ENCODE data around the gene TP53BP1.

TP53BP1 gene

DNA sequence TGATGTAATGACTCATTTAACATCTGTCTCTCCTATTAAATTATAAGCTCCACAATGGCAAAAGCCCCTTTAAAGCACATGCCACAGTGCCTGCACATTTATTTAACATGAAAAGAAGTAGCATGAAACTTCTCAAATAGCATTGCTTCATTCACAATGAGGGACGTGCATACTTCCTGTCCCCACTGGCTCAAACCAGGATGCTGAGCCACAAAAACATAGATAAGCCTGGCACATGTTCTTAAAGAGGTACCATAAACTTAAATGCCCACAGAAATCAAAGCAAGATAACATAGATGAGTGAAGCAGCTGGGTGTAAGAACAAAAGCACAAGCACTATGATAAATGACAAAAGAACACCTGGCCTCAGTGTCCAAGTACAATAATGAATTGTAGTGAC, 3.8 kb downstream of the TP53BP1 start:
- no peak for DNase-seq (ENCODE audit: low spot score)

DNA sequence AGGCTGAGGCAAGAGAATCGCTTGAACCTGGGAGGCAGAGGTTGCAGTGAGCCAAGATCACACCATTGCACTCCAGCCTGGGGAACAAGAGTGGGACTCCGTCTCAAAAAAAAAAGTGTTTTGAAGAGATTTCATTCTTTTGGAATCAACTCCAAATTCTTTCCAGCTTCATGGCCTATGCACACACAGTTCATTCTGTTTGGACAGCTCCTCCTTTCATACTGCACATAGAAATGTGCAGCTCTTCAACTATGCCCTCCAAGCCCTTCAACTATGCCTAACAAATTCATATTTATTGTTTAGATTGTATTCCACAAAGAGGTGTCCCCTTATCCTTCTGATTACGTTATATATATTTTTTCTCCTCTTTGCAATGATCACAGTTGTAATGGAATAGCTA, 4.2 kb downstream of the TP53BP1 start:
- DNase-seq (ENCODE audit: low spot score), result no peak

DNA sequence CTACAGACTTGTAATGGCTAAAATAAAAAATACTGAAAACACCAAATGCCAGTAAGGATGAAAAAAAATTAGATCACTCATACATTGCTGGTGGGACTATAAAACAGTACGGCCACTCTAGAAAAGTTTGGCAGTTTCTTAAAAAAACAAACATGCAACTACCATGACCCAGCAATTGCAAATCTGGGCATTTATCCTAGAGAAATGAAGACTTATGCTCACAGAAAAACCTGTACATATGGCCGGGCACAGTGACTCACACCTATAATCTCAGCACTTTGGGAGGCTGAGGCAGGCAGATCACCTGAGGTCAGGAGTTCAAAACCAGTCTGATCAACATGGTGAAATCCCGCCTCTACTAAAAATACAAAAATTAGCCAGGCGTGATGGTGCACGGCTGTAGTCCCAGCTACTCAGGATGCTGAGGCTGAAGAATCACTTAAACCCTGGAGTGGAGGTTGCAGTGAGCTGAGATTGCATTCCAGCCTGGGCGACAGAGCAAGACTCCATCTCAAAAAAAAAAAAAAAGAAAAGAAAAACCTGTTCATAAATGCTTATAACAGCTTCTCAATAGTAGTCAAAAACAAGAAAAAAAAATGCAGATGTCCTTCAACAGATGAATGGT, 5.6 kb downstream of the TP53BP1 start:
- no peak for DNase-seq (ENCODE audit: low spot score)

DNA sequence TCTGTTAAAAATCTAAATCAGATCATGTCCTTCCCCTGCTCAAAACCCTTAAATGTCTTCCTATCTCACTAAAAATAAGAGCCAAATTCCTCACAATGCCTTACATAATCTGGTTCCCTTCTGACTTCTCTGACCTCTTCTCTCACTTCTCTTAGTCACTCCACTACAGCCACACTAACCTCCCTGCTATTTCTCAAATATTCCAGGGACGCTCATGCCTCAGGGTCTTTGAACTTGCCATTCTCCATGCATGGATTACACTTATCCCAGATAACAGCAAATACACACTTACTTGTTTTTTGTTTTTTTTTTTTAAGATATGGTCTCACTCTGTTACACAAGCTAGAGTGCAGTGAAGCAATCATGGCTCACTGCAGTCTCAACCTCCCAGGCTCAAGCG, 8.5 kb downstream of the TP53BP1 start:
- no peak for DNase-seq (ENCODE audit: low spot score)

DNA sequence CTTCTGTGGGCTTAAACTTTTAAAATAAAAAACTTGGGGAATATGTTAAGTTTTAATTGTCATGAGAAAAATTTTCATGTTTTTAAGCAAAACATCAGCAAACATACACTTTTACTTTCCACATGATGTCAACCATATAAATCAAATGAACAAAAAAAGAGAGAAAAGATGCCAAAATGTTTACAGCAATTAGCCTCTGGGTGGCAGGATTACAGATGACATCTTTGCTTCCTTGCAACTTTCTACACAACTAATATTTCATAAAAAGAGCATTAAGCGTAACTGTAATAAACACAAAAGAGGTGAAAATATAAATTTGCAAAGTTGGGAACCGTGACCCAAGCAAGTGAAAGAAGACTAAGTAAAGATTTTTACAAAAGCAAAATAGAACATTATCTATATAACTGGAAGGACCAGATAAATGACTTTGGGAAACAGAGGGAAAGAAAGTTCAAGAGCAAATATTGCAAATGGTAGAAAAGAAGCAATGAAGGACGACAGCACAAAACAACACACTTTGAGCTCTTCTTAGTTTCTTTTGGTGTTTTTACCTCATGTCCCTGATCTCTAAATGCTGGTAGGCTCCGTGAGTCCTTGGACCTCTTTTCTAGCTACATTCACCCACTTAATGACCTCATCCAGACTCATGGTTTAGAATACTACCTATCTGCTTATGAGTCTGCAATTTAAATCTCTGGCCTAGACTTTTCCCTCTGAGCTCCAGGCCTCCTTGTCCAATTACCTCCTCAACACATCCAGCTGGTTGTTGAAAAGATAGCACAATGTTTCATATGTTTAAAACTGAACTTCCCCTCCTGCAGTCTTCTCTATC, 9.4 kb downstream of the TP53BP1 start:
- DNase-seq (ENCODE audit: low spot score), result no peak

DNA sequence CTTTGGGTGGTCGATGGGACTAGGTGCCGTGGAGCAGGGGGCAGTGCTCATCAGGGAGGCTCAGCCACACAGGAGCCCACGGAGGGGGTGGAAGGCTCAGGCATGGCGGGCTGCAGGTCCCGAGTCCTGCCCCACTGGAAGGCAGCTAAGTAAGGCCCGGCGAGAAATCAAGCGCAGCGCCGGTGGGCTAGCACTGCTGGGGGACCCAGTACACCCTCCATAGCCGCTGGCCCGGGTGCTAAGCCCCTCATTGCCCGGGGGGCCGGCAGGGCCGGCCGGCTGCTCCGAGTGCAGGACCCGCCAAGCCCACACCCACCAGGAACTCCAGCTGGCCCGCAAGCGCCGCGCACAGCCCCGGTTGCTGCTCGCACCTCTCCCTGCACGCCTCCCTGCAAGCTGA, 19.1 kb downstream of the TP53BP1 start:
- no peak for DNase-seq (ENCODE audit: low spot score)

DNA sequence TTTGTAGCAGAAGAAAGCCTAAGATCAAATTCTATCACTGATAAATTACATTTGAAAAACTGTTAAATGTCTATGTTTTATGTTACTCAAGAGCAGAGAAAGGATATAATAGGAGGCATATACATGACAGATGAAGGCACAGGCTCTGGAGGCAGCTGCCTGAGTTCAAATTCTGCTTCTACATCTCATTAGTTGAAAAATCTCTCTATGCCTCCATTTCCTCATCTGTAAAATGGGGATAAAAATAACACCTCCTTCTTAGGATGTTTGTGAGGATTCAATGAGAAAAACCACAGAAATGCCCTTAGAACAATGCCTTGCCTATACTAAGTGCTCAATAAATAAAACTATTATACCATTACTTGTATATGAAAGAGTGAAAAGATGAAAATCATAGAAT, 21.0 kb downstream of the TP53BP1 start:
- no peak for DNase-seq (ENCODE audit: low spot score)

DNA sequence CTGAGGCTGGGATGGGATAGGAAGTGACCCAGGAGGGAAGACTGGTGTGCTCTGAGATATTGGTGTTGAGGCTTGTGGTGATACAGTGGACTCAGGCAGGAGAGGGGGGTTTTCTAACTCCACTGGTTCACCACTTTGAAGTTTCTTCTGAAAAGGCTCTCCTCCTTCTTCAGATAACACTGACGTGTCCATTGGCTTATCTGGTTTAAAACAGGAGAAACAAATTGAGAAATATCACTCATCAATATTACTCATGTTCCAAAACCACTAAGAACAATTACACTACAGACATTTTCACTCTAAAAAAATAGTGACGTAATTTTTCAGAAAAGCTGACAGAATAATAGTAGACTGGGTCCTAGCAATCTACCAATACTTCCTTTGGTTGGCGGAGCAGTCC, 23.1 kb downstream of the TP53BP1 start:
- DNase-seq (ENCODE audit: low spot score), result peak; percentile 13

DNA sequence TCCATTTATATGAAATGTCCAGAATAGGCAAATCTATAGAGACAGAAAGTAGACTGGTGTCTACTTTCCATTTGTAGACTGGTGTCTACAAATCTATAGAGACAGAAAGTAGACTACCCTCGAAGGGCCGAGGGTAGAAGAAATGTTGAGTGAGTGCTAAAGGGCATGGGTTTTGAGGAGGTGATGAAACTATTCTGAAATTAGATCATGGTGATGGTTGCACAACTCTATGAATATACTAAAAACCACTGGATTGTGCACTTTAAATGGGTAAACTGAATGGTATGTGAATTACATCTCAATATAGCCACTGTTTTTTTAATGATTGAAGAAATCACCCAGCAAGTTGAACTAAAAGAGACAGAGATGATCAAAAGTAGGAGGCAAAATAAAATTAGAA, 27.9 kb downstream of the TP53BP1 start:
- peak; percentile 36 for DNase-seq (ENCODE audit: low spot score)

DNA sequence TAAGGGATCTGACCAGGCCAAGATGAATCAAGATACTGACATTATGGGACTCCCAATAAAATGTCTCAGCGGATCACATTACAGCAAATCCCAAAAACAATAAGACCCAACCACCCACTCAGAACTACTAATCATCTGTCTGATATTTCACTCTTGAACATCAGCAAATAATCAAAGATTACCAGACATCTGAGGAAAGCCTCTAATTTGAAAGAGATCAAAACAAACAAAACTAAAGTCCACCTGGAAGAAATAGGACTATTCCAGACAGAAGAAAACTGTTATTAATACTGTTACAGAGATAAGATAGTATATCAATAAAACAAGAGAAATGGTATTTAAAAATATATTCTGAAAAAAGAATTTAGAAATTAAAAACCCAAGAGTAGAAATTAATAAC, 29.0 kb downstream of the TP53BP1 start:
- no peak for DNase-seq (ENCODE audit: low spot score)

DNA sequence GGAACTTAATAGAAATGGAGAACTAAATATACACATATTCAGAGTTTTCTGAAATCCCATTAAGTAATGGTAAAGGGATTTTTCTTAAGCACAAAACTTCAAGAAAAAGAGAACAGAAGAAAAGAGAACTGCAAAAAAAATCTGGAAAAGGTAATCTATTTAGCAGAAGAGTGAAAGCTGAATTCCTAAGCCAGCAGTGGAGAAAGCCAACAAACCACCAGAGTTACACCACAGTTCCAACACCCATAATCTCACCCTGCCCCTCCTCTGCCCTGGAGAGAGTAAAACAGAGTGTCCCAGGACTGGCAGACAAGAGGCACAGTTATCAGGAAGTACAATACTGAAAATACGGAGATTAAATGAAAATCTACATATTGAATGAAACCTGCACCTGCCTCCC, 29.4 kb downstream of the TP53BP1 start:
- DNase-seq (ENCODE audit: low spot score), result no peak

DNA sequence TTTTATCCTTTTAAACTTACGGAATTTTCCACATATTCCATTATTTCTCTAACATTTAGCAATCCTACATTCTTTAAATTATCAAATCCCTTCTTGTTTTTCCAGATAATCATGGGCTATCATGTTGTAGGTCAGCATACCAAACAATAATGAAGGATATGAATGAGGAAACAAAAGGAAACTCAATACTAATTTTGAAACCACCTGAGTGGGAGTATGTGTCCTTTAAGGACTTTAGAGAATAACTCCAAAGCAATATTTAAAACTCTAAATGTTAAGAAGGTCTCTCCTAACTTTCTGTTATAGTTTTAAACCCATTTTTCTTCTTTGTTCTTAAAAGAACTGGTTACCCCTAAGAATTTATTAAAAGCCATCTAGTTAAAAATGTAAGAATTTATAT, 43.0 kb downstream of the TP53BP1 start:
- no peak for DNase-seq (ENCODE audit: low spot score)

DNA sequence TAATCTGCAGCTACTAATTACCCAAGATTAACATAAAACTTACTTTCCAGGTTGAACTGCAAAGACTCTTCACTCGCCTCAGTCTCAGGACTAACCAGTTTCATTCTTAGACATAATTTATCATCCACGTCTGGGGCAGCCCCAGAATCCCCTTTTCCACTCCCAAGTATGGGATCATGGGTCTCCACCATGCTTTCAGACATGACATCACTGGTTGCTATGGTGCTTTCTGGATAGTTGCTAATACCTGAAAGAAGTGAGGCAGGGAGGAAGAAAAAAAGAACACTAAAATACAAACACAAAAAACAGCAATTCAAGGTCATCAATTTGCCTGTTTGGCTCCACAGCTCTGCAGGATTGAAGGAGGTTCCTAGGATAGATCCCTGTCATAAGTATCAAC, 46.6 kb downstream of the TP53BP1 start:
- DNase-seq (ENCODE audit: low spot score), result no peak

DNA sequence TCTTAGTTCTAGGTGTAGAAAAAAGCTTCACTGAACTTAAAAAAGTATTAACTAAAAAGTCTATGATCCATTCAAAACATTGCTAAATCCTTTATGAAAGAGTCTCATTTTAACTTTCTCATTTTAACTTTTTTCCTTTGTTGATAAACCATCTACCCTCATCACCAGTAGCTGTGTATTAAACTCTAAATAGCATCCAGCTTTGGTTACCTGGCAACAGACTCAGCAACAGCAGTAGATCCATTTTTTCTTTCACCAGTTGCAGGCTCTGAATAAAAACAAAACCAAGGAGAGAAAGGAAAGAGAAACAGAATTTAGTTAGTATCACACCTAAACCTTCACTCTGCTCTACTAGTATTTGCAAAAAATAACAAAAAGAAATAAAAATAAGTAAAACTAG, 51.6 kb downstream of the TP53BP1 start:
- peak; percentile 46 for DNase-seq (ENCODE audit: low spot score)

DNA sequence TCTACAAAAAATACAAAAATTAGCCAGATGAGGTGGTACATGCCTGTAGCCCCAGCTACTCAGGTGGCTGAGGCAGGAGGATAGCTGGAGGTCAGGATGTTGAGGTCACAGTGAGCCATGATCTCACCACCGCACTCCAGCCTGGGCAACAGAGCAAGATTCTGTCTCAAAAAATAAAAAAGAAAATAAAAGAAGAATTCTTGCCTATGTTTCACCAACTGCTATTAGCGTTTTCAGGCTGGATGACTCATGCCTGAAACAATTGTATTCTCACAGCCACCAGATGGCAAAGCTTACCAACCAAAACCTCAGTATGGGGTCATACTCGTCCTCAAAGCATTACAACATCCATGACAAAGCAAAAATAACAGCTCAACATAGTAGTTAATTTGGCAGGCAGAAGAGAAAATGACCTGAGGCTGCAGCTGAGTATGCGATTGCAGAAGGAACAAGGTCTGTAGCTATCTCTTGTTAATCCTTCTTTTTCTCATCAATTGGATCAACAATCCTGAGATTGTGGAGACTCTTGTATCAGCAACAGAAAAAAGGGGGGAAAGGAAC, 52.2 kb downstream of the TP53BP1 start:
- peak; percentile 83 for DNase-seq (ENCODE audit: low spot score)

DNA sequence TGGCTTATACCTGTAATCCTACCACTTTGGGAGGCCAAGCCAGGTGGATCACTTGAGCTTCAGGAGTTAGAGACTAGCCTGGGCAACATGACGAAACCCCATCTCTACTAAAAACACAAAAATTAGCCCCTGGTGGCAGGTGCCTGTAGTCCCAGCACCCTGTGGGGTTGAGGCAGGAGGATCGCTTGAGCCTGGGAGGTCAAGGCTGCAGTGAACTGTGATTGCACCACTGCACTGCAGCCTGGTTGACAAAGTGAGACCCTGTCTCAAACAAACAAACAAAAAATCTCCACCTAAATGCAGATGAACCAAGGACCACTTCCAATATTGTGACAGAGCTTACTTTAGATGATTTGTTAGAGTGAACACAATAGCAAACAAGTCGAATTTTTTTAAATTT, 53.7 kb downstream of the TP53BP1 start:
- DNase-seq (ENCODE audit: low spot score), result no peak

DNA sequence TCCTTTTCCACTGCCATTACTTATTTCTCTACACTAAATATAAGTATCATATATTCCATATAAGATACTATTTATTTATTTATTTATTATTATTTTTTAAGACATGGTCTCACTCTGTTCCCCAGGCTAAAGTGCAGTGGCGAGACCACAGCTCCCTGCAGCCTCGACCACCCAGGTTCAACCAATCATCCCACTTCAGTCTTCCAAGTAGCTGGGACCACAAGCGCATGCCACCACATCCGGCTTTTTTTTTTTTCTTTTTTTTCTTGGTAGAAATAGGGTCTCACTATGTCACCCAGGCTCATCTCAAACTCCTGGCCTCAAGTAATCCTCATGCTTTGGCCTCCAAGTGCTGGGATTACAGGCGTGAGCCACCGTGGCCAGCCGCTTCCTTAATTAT, 56.6 kb downstream of the TP53BP1 start:
- DNase-seq (ENCODE audit: low spot score), result no peak

DNA sequence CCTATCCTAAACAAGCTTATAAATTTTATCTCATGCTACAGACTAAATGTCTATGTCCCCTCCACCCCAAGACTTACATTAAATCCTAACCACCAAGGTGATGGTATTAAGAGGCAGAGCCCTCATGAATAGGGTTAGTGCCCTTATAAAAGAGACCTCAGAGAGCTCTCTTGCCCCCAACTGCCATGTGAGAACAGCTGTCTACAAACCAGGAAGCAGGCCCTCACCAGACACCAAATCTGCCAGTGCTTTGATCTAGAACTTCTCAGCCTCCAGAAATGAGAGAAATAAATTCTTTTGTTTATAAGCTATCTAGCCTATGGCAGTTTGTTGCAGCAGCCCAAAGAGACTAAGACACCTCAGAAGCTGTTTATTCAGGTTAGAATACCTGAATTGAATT, 58.5 kb downstream of the TP53BP1 start:
- no peak for DNase-seq (ENCODE audit: low spot score)

DNA sequence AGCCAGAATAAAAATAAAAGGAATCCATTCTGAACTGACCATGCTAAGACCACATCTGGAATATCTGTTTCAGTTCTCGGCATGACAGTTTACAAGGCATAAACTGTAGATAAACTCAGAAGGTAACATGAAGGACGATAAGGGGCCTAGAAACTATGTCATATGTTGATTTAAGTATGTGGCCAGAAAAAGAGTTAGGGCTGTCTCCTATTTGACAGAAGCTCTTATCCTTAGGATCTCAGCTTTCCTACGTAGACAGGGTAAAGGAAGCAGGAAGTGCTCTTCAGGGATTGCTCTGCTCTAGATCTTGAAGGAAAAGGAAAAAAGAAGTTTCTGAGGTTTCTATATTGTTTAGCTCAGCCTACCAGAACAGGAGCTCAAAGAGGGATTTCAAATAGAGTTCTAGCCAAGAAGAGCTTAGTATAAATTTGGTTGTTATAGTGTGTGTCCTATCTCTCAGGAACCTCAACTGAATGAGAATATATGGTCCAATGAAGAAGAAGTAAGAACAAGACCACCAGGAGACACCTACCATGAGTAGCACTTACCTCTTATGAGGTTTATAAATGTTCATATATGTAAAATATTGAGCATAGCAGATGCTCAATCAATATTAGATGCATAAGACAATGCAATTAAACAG, 59.2 kb downstream of the TP53BP1 start:
- no peak for DNase-seq (ENCODE audit: low spot score)

DNA sequence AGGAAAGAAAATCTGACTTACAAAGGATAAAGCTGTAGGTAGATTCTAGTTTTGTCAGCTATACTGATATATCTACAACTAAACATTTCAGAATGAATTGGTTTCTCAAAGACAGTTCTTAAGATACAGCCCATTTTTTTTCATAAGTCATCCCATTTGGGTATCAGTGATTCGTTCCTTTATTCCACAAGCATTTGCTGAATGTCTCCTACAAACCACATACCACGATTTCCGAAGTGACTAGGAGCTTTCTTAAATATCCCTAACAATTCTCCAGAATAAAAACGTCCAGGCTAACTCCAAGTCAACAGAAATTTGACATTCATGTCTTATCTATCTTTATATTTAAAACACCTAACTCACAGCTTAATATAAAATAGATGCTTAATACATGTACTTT, 59.8 kb downstream of the TP53BP1 start:
- no peak for DNase-seq (ENCODE audit: low spot score)

DNA sequence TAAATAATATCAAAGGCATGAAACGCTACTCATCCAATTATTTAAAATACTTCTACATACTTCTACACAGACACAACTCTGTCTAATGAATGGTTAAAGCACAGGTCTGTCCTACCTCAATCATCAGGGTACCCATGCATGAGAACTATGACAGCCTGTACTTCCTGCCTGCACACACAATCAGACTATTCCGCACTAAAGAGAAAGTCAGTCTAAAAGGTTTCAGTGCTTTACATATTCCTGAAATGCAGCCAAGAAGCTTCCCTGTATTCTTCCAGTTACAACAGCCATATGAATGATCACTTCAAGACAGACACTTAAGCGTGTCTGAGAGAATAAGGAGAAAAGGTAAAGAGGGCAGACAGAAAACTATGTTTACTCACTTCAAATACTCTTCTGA, 63.3 kb downstream of the TP53BP1 start:
- DNase-seq (ENCODE audit: low spot score), result no peak

DNA sequence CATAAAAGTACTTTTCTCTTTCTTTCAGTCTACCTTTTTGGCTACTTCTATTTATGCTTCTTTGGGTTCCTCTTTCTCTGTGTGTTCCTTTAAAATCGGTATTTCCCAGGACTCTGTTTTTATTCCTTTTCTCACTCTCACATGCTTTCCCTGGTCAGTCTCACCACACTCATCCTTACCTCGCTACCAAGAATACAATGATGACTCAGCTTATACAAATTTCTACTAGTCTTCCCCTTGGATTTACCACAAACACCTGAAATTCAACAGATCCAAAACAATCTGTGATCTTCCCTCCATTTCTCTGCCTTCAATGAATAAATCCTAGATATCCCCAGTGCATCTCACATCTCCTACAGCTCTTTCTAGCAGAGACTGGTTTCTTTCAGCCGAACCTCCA, 69.2 kb downstream of the TP53BP1 start:
- no peak for DNase-seq (ENCODE audit: low spot score)

DNA sequence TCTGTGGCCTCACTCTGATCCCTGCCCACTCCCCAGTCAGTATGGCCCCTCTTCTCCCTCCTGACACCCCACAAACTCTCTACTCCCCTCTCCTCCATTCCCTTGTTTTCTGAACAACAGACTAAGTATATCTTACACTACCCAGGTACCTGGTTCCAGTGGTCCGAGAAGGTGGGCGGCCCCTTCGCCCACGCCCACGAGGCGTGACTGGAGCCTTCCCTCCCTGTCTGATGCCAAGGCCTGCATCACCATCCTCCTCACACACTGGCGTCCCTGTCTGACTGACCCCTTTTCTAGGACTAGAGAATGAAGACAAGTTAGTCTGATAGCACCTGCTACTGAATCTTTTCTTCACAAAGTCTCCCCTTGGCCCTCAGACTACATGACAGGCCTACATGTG, 72.1 kb downstream of the TP53BP1 start:
- no peak for DNase-seq (ENCODE audit: low spot score)
